B cell (primary cell): ENCODE measurements around the gene NOS1AP. TPM values are rescaled to one million over a fixed set of nuclear protein-coding genes. Genes with fewer than 3 reads are reported as not detected.

ENCODE experiments used
- ATAC-seq: fragments of 200-7000 bp; cut with Tn5 transposase; one replicate; pipeline ENCODE4 v1.10.0; 2021; ENCODE audit warnings: low read depth, mild to moderate bottlenecking, moderate number of reproducible peaks, moderate library complexity
- CTCF ChIA-PET: fragments of 350-600 bp; sonication (Branson Sonifier 250); formaldehyde crosslinking; loops from one replicate; lab custom pipeline; 2021; ENCODE audit warnings: antibody characterized with exemption, inconsistent platforms; lab: Charles Lee
- POLR2A ChIA-PET: fragments of 350-600 bp; sonication (Branson Sonifier 250); formaldehyde crosslinking; loops from one replicate; lab custom pipeline; 2021; ENCODE audit warnings: antibody characterized with exemption; lab: Charles Lee
- DNase-seq: peaks from one replicate; pipeline ENCODE4 v3.0.0; 2013
- H2AFZ ChIP-seq: 2 replicates; pipeline ENCODE4 v1.6.1; 2012; ENCODE audit warnings: mild to moderate bottlenecking, low read depth, low read length; ENCODE audit not compliant: insufficient read depth, poor library complexity, severe bottlenecking
- H3K27ac ChIP-seq, 2 donors: 1 replicate in 1 of 2; 2 replicates in 1 of 2; pipeline ENCODE4 v1.5.1; 2012 to 2013; ENCODE audit warnings: low read length in 2 of 2, mild to moderate bottlenecking in 2 of 2, moderate library complexity in 1 of 2
- H3K27me3 ChIP-seq, 4 experiments: fragments of 200-600 bp in 1 of 4; sonication (generic) in 1 of 4; replicated peaks in 1 of 4; 1 replicate in 2 of 4; 2 replicates in 2 of 4; pipeline versions ENCODE4 v1.6.1 to v1.7.0; 2013 to 2016; ENCODE audit warnings: low read length in 3 of 4, mild to moderate bottlenecking in 2 of 4, mixed read lengths in 1 of 4, moderate library complexity in 1 of 4; ENCODE audit not compliant: insufficient read depth in 4 of 4, control insufficient read depth in 3 of 4; ENCODE audit errors: control extremely low read depth in 1 of 4
- H3K36me3 ChIP-seq, 2 experiments: replicated peaks in 1 of 2; 1 replicate in 1 of 2; 2 replicates in 1 of 2; pipeline versions ENCODE4 v1.6.1 to v1.7.1; 2013; ENCODE audit warnings: low read length in 1 of 2; ENCODE audit not compliant: insufficient read depth in 2 of 2, control insufficient read depth in 1 of 2; ENCODE audit errors: control extremely low read depth in 1 of 2, extremely low read depth in 1 of 2
- H3K4me1 ChIP-seq, 2 donors: fragments of 200-600 bp in 1 of 2; sonication (generic) in 1 of 2; 1 replicate in 1 of 2; 2 replicates in 1 of 2; pipeline versions ENCODE4 v1.5.1 to v1.6.1; 2013 to 2017; ENCODE audit warnings: low read length in 2 of 2; ENCODE audit not compliant: control insufficient read depth in 2 of 2, insufficient read depth in 2 of 2
- H3K4me2 ChIP-seq: replicated peaks from 2 replicates; pipeline ENCODE3; 2012; ENCODE audit warnings: mild to moderate bottlenecking, low read depth, low read length; ENCODE audit not compliant: poor library complexity, severe bottlenecking
- H3K4me3 ChIP-seq, 5 experiments: fragments of 200-600 bp in 1 of 5; sonication (generic) in 1 of 5; 1 replicate in 3 of 5; 2 replicates in 2 of 5; pipeline versions ENCODE4 v1.5.1 to v1.7.0; 2011 to 2016; ENCODE audit warnings: low read length in 4 of 5, mild to moderate bottlenecking in 4 of 5, low read depth in 2 of 5, control low read depth in 1 of 5, moderate library complexity in 1 of 5; ENCODE audit not compliant: insufficient read depth in 1 of 5; ENCODE audit errors: control extremely low read depth in 1 of 5, extremely low read depth in 1 of 5
- H3K79me2 ChIP-seq: fragments of 200-600 bp; sonication (generic); one replicate; pipeline ENCODE4 v1.6.0; 2016; ENCODE audit warnings: low read length; ENCODE audit not compliant: control insufficient read depth, insufficient read depth
- H3K9ac ChIP-seq: fragments of 200-600 bp; sonication (generic); 2 replicates; pipeline ENCODE4 v1.6.1; 2017; ENCODE audit warnings: mild to moderate bottlenecking, low read length, moderate library complexity
- H3K9me3 ChIP-seq, 3 donors: one replicate each; pipeline versions ENCODE4 v1.6.1 to v1.7.1; 2013; ENCODE audit warnings: low read length in 2 of 3; ENCODE audit not compliant: control insufficient read depth in 2 of 3, insufficient read depth in 1 of 3; ENCODE audit errors: control extremely low read depth in 1 of 3
- H4K20me1 ChIP-seq: 2 replicates; pipeline ENCODE4 v1.6.0; 2012; ENCODE audit warnings: mild to moderate bottlenecking, low read length; ENCODE audit not compliant: insufficient read depth, control insufficient read depth, poor library complexity, severe bottlenecking
- H3K27ac Mint-ChIP-seq: one replicate; pipeline ENCODE4 v1.8.0; 2021; ENCODE audit warnings: mixed read lengths
- H3K27me3 Mint-ChIP-seq: one replicate; pipeline ENCODE4 v1.8.0; 2021; ENCODE audit warnings: mixed read lengths
- H3K4me1 Mint-ChIP-seq: one replicate; pipeline ENCODE4 v1.8.0; 2021; ENCODE audit warnings: mixed read lengths
- H3K4me3 Mint-ChIP-seq: one replicate; pipeline ENCODE4 v1.8.0; 2021; ENCODE audit warnings: mixed read lengths
- H3K9me3 Mint-ChIP-seq: one replicate; pipeline ENCODE4 v1.8.0; 2022; ENCODE audit warnings: mixed read lengths; ENCODE audit not compliant: insufficient read depth
- EZH2 ChIP-seq: IDR thresholded peaks from 2 replicates; pipeline ENCODE4 v1.6.1; 2012; ENCODE audit warnings: borderline replicate concordance, low read depth, mild to moderate bottlenecking, moderate library complexity, low read length; ENCODE audit not compliant: insufficient read depth, poor library complexity, severe bottlenecking
- WGBS: methylation state at CpG from one replicate; pipeline ENCODE4 v1.1.5; 2013; ENCODE audit warnings: missing lambda C conversion rate; ENCODE audit not compliant: insufficient coverage; 5-methylcytosine and 5-hydroxymethylcytosine counted together
- intact Hi-C: fragments of 100-400 bp; cut with micrococcal nuclease; formaldehyde crosslinking; loops from one replicate; pipeline ENCODE4 v1.10.0; 2022
- polyA plus RNA-seq: library from polyadenylated mRNA; depleted of rRNA; stranded (reverse); fragments of >200 nt; gene quantifications from 2 replicates; pipeline ENCODE4 v1.2.3, GENCODE V29; 2012
- total RNA-seq, 2 donors: library from RNA; stranded (reverse); fragments of 120-200 nt in 1 of 2; gene quantifications; 1 replicate in 1 of 2; 2 replicates in 1 of 2; pipeline versions ENCODE4 v1.2.3 to v1.2.4, GENCODE V29; 2013 to 2022
- TF ChIP-seq, protein P1 (sequence below): fragments of 200-600 bp; IDR thresholded peaks from one replicate; pipeline ENCODE4 v1.8.0; 2022; ENCODE audit warnings: antibody characterized with exemption, mild to moderate bottlenecking

NOS1AP gene
- total and polyA plus RNA-seq, 2 donors (not counting 1 experiment from before 2014, with no cell fraction given) = 0.32 TPM; not detected in 1

DNA sequence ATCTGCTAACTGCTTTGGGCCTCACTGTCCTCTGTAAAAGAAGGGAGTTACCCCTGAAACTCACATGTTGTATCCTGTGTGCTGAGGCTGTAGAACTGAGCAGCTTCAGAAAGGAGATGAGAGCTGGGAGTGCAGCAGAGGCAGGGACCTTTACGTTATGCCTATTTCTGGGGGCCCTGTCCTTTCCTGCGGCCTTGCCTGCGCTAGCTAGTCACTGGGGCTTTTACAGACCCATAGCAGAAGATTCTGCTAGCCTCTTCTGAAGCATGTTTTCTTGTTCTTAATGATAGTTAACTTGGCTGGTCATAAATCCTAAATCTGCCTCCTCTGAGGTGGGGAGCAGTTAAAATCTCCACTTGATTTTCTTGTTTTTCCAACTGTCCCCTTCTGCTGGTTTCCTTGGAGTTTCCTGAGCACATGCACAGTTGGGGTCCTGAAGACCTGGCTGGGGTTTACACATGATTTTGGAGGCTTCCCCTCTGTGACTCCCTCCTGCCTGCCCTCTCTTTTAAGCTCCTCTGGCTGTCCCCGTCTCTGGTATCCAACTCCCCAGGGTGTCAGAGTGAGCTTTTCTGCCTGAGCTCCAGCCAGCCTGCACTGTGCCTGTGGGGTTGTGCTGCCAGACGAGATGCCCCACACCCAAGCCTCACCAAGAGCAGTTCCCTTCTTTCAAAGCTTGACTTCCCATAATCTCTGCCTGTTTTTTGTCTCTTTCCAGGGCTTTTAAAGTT, 76.6 kb downstream of the NOS1AP start:
- Mint-ChIP-seq H3K4me3 (no peak overlapping the region), H3K9me3 (no peaks in the 10 kb centered on the region), H3K27me3 (peaks cover 34% of the 10 kb centered on the region), H3K27ac (no peak overlapping the region), H3K4me1 (no peaks in the 10 kb centered on the region)
- no peaks in the 10 kb centered on the region for H4K20me1 ChIP-seq
- H2AFZ ChIP-seq = no peak overlapping the region
- TF ChIP-seq EZH2 = no peak
- H3K9me3 ChIP-seq = no peaks in the 10 kb centered on the region
- H3K4me3 ChIP-seq = no peak overlapping the region
- no peak for DNase-seq
- ChIA-PET CTCF (no interaction called here), POLR2A (no interaction called here)
- WGBS = 93% methylated on average over 2 of the region's 5 CpGs
- H3K79me2 ChIP-seq = no peaks in the 10 kb centered on the region
- H3K4me1 ChIP-seq = no peaks in the 10 kb centered on the region
- no peaks in the 10 kb centered on the region for H3K36me3 ChIP-seq
- ATAC-seq = no peak
- no peak overlapping the region for H3K4me2 ChIP-seq
- no peak overlapping the region for H3K27ac ChIP-seq
- intact Hi-C loops = no loop called here
- H3K9ac ChIP-seq = no peak overlapping the region
- H3K27me3 ChIP-seq = peaks cover 0 to 6% (median 3%) of the 10 kb centered on the region in 4 experiments

DNA sequence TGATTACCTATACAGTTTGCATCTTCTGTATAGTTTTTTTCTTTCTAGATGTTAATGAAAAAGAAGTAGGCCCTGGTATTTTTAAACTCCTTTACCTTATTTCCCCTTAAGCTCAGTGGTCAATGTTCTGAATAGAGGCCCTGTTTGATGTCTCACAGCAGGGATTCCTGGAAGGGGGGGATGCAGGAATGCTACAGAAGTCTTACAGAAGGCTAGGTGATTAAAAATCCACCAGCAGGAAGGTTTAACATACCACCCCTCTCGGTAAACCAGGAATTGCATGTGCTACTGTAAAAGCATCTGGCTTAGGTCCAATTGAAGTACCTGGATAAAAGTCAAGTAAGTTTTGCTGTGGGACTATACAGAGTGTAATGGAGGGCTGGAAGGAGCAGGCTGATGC, 78.3 kb downstream of the NOS1AP start:
- no peak overlapping the region for H3K27ac ChIP-seq
- WGBS = no CpG with 5 or more reads among the region's 1 CpG
- H3K36me3 ChIP-seq = no peaks in the 10 kb centered on the region

More for the DNA sequence above, 78.3 kb downstream of the NOS1AP start:
- no peak overlapping the region for H3K9ac ChIP-seq
- TF ChIP-seq, protein P1, sequence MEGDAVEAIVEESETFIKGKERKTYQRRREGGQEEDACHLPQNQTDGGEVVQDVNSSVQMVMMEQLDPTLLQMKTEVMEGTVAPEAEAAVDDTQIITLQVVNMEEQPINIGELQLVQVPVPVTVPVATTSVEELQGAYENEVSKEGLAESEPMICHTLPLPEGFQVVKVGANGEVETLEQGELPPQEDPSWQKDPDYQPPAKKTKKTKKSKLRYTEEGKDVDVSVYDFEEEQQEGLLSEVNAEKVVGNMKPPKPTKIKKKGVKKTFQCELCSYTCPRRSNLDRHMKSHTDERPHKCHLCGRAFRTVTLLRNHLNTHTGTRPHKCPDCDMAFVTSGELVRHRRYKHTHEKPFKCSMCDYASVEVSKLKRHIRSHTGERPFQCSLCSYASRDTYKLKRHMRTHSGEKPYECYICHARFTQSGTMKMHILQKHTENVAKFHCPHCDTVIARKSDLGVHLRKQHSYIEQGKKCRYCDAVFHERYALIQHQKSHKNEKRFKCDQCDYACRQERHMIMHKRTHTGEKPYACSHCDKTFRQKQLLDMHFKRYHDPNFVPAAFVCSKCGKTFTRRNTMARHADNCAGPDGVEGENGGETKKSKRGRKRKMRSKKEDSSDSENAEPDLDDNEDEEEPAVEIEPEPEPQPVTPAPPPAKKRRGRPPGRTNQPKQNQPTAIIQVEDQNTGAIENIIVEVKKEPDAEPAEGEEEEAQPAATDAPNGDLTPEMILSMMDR = no peak
- no peak for TF ChIP-seq EZH2
- ATAC-seq (no peak), DNase-seq (no peak)
- intact Hi-C loops = no loop called here
- peaks cover 27% of the 10 kb centered on the region for H3K27me3 Mint-ChIP-seq
- no peak overlapping the region for H2AFZ ChIP-seq
- no peak overlapping the region for H3K4me2 ChIP-seq
- ChIA-PET CTCF (no interaction called here), POLR2A (no interaction called here)
- peaks cover 10% of the 10 kb centered on the region for H3K4me1 Mint-ChIP-seq
- peaks cover 3% of the 10 kb centered on the region for H3K9me3 Mint-ChIP-seq
- no peak overlapping the region for H3K27ac Mint-ChIP-seq
- no peaks in the 10 kb centered on the region for H4K20me1 ChIP-seq
- no peaks in the 10 kb centered on the region for H3K79me2 ChIP-seq
- no peaks in the 10 kb centered on the region for H3K9me3 ChIP-seq
- H3K4me1 ChIP-seq = no peaks in the 10 kb centered on the region
- peaks cover 0 to 6% (median 1%) of the 10 kb centered on the region in 4 experiments for H3K27me3 ChIP-seq
- no peak overlapping the region for H3K4me3 Mint-ChIP-seq
- H3K4me3 ChIP-seq = no peak overlapping the region
